Measurements from ENCODE around the gene LRFN3.

LRFN3 gene

GRCh38 chr19:35919306-35919705 lies 16.9 kb upstream of the LRFN3 start:
- no peak overlapping the region for H3K27ac ChIP-seq
- no peak for TF ChIP-seq ZFX (IDR thresholded peaks at IDR 0.05)
- TF ChIP-seq, protein P1, sequence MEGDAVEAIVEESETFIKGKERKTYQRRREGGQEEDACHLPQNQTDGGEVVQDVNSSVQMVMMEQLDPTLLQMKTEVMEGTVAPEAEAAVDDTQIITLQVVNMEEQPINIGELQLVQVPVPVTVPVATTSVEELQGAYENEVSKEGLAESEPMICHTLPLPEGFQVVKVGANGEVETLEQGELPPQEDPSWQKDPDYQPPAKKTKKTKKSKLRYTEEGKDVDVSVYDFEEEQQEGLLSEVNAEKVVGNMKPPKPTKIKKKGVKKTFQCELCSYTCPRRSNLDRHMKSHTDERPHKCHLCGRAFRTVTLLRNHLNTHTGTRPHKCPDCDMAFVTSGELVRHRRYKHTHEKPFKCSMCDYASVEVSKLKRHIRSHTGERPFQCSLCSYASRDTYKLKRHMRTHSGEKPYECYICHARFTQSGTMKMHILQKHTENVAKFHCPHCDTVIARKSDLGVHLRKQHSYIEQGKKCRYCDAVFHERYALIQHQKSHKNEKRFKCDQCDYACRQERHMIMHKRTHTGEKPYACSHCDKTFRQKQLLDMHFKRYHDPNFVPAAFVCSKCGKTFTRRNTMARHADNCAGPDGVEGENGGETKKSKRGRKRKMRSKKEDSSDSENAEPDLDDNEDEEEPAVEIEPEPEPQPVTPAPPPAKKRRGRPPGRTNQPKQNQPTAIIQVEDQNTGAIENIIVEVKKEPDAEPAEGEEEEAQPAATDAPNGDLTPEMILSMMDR (conservative IDR thresholded peaks at IDR 0.05) = no peak

DNA sequence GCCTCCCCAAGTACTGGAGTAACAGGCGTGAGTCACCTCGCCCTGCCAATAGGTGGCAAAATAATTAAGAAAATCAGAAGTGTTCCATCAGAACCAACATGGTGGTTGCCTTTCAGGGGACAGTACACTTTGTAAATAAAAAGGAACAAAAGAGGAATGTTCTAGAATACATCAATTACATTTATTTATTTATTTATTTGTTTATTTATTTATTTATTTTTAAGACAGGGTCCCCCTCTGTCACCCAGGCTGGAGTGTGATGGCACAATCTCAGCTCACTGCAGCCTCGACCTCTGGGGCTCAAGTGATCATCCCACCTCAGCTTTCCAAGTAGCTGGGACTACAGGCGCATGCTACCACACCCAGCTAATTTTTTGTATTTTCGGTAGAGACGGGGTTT lies 15.2 kb upstream of the LRFN3 start:
- no peak for TF ChIP-seq ZFX (IDR thresholded peaks at IDR 0.05)
- TF ChIP-seq, protein P1 (conservative IDR thresholded peaks at IDR 0.05) = no peak
- H3K27ac ChIP-seq = no peak overlapping the region

DNA sequence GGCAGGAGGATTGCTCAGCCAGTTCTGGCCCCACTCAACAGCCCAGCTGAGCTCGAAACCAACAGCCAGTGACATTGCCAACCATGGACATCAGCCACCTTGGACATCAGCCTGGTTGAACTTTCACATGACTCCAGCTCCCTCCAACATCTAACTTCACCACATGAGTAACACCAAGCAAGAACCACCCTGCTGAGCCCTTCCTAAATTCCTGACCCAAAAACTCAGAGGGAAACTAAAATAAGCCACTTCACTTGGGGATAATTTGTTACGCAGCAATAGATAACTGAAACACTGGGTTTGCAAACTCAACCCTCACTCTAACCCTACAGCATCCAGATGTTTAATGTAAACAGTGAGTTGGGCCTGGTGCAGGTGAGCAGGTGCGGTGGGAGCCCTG lies 10.7 kb upstream of the LRFN3 start:
- no peak overlapping the region for H3K27ac ChIP-seq
- no peak for TF ChIP-seq ZFX (IDR thresholded peaks at IDR 0.05)
- TF ChIP-seq, protein P1 (conservative IDR thresholded peaks at IDR 0.05) = no peak

DNA sequence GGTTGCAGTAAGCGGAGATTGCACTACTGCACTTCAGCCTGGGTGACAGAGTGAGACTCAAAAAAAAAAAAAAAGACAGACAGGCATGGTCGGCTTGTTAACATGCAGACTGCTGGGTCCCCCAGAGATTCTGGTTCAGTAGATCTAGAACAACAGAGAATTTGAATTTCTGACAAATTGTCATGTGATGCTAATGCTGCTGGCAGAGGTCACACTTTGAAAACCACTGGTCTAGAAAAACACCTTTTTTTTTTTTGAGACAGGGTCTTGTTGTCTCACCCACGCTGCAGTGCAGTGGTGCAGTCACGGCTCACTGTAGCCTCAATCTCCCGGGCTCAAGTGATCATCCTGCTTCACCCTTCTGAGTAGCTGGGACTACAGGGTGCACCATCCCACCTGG lies 7.7 kb upstream of the LRFN3 start:
- no peak overlapping the region for H3K27ac ChIP-seq
- TF ChIP-seq ZFX (IDR thresholded peaks at IDR 0.05) = no peak

DNA sequence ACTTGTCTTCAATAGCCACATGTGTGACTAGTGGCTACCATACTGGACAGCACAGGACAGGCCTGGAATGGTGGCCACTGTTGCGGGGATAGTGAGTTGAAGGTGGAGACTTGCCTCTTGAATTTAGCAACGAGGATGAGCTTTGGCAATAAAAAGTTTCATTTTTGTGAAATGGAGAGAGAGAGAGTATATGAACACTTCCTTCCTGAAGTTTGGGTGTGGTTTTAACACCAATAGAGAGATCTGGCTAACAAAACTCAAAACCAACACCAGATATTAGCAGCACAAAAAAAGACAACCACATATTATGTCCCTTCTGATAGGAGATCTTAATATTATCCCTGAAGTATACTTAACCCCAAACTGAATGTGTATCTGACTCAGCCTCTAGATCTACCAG lies 6.3 kb upstream of the LRFN3 start:
- TF ChIP-seq, protein P1 (conservative IDR thresholded peaks at IDR 0.05) = no peak
- TF ChIP-seq ZFX (IDR thresholded peaks at IDR 0.05) = no peak
- H3K27ac ChIP-seq = no peak overlapping the region

GRCh38 chr19:35931161-35931873 lies 4.9 kb upstream of the LRFN3 start:
- TF ChIP-seq, protein P1 (conservative IDR thresholded peaks at IDR 0.05) = peak; percentile 96
- no peak for TF ChIP-seq ZFX (IDR thresholded peaks at IDR 0.05)
- H3K27ac ChIP-seq = no peak overlapping the region

GRCh38 chr19:35931874-35932202 lies 4.3 kb upstream of the LRFN3 start:
- H3K27ac ChIP-seq = no peak overlapping the region
- TF ChIP-seq ZFX (IDR thresholded peaks at IDR 0.05) = no peak
- TF ChIP-seq, protein P1 (conservative IDR thresholded peaks at IDR 0.05) = no peak; the same call in 1 of the 2 replicates

DNA sequence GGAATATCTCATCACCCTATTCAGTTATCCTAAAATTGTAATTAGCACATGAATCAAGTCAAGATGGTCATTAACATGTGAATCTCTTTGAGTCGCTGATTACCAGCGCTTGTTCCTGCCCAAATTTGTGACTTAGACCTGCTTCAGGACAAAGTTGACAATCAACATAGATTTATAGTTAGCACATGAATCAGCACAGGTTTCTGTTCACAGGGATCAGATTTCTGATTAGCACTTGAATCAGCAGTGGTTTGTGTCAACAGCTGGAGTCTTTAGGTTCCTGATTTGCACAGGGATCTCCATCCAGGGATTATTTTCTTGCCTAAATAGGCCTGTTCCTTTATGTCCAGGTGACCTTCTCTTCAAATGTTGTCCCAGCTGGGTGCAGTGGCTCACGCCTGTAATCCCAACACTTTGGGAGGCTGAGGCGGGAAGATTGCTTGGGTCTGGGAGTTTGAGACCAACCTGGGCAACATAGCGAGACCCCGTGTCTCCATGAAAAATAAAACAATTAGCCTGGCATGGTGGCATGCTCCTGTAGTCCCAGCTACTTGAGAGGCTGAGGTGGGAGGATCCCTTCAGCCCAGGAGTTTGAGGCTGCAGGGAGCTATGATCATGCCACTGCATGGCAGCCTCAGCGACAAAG lies 3.8 kb upstream of the LRFN3 start:
- H3K27ac ChIP-seq = no peak overlapping the region
- no peak for TF ChIP-seq ZFX (IDR thresholded peaks at IDR 0.05)
- TF ChIP-seq, protein P1 (conservative IDR thresholded peaks at IDR 0.05) = no peak

All from C4-2B (cell line).